K562 (cell line): ENCODE measurements around the gene SLC26A2. TPM values are rescaled to one million over a fixed set of nuclear protein-coding genes. Genes with fewer than 3 reads are reported as not detected.
A peak's percentile ranks its signal among the peaks of the same experiment; 100 is the strongest.

Experiments used
- ARID1B ChIP-seq: fragments of 450-650 bp; IDR thresholded peaks from 2 replicates; pipeline ENCODE4 v1.6.1; 2016; ENCODE audit warnings: antibody characterized with exemption, mild to moderate bottlenecking, inconsistent platforms
- BDP1 ChIP-seq: IDR thresholded peaks from 3 replicates; pipeline ENCODE4 v1.6.1; 2011; ENCODE audit not compliant: insufficient read length, insufficient read depth
- CBX3 ChIP-seq, 2 experiments: IDR thresholded peaks; 1 replicate in 1 of 2; 2 replicates in 1 of 2; pipeline ENCODE4 v1.6.1; 2012; ENCODE audit warnings: inconsistent platforms in 2 of 2, low read length in 2 of 2, borderline replicate concordance in 1 of 2, control low read depth in 1 of 2
- GATAD2A ChIP-seq: fragments of 450-650 bp; IDR thresholded peaks from 2 replicates; pipeline ENCODE4 v1.6.1; 2017
- HDAC3 ChIP-seq: fragments of 450-650 bp; IDR thresholded peaks from 2 replicates; pipeline ENCODE4 v1.6.1; 2018; ENCODE audit warnings: borderline replicate concordance, mild to moderate bottlenecking, moderate library complexity; ENCODE audit not compliant: partially characterized antibody
- KLF6 ChIP-seq: fragments of 250-450 bp; sonication (Bioruptor Pico); IDR thresholded peaks from 2 replicates; pipeline ENCODE4 v1.4.0; 2020; ENCODE audit warnings: mild to moderate bottlenecking, moderate library complexity, borderline replicate concordance
- NR2C1 ChIP-seq, 2 experiments: fragments of 450-650 bp; IDR thresholded peaks; 2 replicates each; pipeline ENCODE4 v1.6.1; 2017; ENCODE audit warnings: mild to moderate bottlenecking in 2 of 2, antibody characterized with exemption in 1 of 2, inconsistent platforms in 1 of 2, missing compliant biosample characterization in 1 of 2, missing genetic modification characterization in 1 of 2
- PBX2 ChIP-seq, 2 experiments: IDR thresholded peaks in 1 of 2; conservative IDR thresholded peaks in 1 of 2; 2 replicates each; pipeline ENCODE4 v1.6.1; 2016; ENCODE audit warnings: low read depth in 2 of 2, mild to moderate bottlenecking in 1 of 2, missing compliant biosample characterization in 1 of 2, missing genetic modification characterization in 1 of 2, moderate library complexity in 1 of 2
- POU5F1 ChIP-seq: fragments of 150-350 bp; IDR thresholded peaks from 2 replicates; pipeline ENCODE4 v1.6.1; 2014; ENCODE audit warnings: borderline replicate concordance, low read length, low read depth, mild to moderate bottlenecking; ENCODE audit not compliant: partially characterized antibody
- RFX1 ChIP-seq: fragments of 450-650 bp; IDR thresholded peaks from 2 replicates; pipeline ENCODE4 v1.6.1; 2016; ENCODE audit warnings: mild to moderate bottlenecking, moderate library complexity
- SMAD4 ChIP-seq: fragments of 250-450 bp; sonication (Bioruptor Pico); conservative IDR thresholded peaks from 2 replicates; pipeline ENCODE4 v1.8.0; 2021; ENCODE audit warnings: inconsistent platforms, mild to moderate bottlenecking, moderate library complexity
- SP1 ChIP-seq: sonication (generic); formaldehyde crosslinking; IDR thresholded peaks from 2 replicates; pipeline ENCODE4 v1.8.1; 2022; ENCODE audit warnings: mild to moderate bottlenecking, missing genetic modification reagents
- YBX1 ChIP-seq: fragments of 450-650 bp; IDR thresholded peaks from 2 replicates; pipeline ENCODE4 v1.7.1; 2016; ENCODE audit warnings: mild to moderate bottlenecking
- ZFP36 ChIP-seq: fragments of 150-350 bp; IDR thresholded peaks from 2 replicates; pipeline ENCODE4 v1.6.1; 2018; ENCODE audit warnings: low read length, low read depth; ENCODE audit not compliant: partially characterized antibody
- ZNF124 ChIP-seq: sonication (generic); formaldehyde crosslinking; IDR thresholded peaks from 2 replicates; pipeline ENCODE4 v1.8.1; 2022; ENCODE audit warnings: missing genetic modification reagents
- ZNF561 ChIP-seq: fragments of 450-650 bp; formaldehyde crosslinking; conservative IDR thresholded peaks from 2 replicates; pipeline ENCODE4 v1.4.0; 2020; ENCODE audit warnings: mild to moderate bottlenecking, moderate library complexity
- ZNF778 ChIP-seq: fragments of 450-650 bp; formaldehyde crosslinking; IDR thresholded peaks from 2 replicates; pipeline ENCODE4 v1.4.0; 2020; ENCODE audit warnings: mild to moderate bottlenecking, moderate library complexity
- polyA plus RNA-seq, 8 experiments: library from polyadenylated mRNA; depleted of rRNA in 4 of 8; stranded (reverse) in 5 of 8; unstranded in 3 of 8; fragments of >200 nt; fragmentation: Nextera tagmentation in 2 of 8; fragmentation: Illumina TruSeq in 1 of 8; extraction: Ambion mirVana in 2 of 8; extraction: Trizol in 1 of 8; gene quantifications; 2 replicates each; pipeline versions ENCODE4 v1.2.1 to v1.2.3, GENCODE V29; 2011 to 2014; ENCODE audit warnings: inconsistent platforms in 1 of 8, missing spikeins in 1 of 8
- total RNA-seq, 7 experiments: library from RNA; depleted of rRNA in 6 of 7; stranded (reverse); fragments of >200 nt in 6 of 7; fragmentation: Illumina TruSeq in 2 of 7; extraction: Trizol in 2 of 7; gene quantifications; 2 replicates each; pipeline versions ENCODE4 v1.2.1 to v1.2.3, GENCODE V29; 2011 to 2021; ENCODE audit warnings: low replicate concordance in 1 of 7

SLC26A2 gene
- total and polyA plus RNA-seq, 9 of the 15 experiments (the other 6 are each of a cell fraction or from before 2014, with no cell fraction given) = 1.1 to 6.3 (median 3.6) TPM

GRCh38 chr5:149959406-149960236, 937 bp upstream of the SLC26A2 start (continued):
- TF ChIP-seq CBX3 (IDR thresholded peaks at IDR 0.05; ENCODE audit: borderline replicate concordance in 1 of 2, low read length in 2 of 2) (peak in 1 of 2 experiments; percentile 55; a peak in 2 of 3 replicates), ZNF778 (CRISPR knock-in tag) (no peak), ZNF561 (no peak), NR2C1 (IDR thresholded peaks at IDR 0.05) (no peak), NR2C1 (tag; IDR thresholded peaks at IDR 0.05) (0 out of 2 replicates have a peak, but pooled peaks have one; percentile 15), ZFP36 (no peak), SP1 (CRISPR knock-in tag) (peak; percentile 59; the same call in 1 of the 2 replicates), RFX1 (peak; percentile 26; the same call in 1 of the 2 replicates), GATAD2A (no peak), KLF6 (peak; percentile 13; the same call in 1 of the 2 replicates), PBX2 (CRISPR knock-in tag; IDR thresholded peaks at IDR 0.05; ENCODE audit: low read depth) (no peak), PBX2 (tag; conservative IDR thresholded peaks at IDR 0.05; ENCODE audit: low read depth) (peak; percentile 69), ZNF124 (CRISPR knock-in tag) (no peak), HDAC3 (peak; percentile 29), SMAD4 (CRISPR knock-in tag) (no peak), YBX1 (no peak), POU5F1 (no peak), ARID1B (peak; percentile 66), BDP1 (no peak)
